Measurements from ENCODE around the gene EPB41L4A. TPM values are rescaled to one million over a fixed set of nuclear protein-coding genes. Genes with fewer than 3 reads are reported as not detected.
"Not testable (repeated sequence)": the region's sequence is repeated elsewhere in the genome, so short reads cannot be mapped to it uniquely, and the experiment has no call there.

EPB41L4A gene
- total and polyA plus RNA-seq, 11 donors: 6.4 to 34.5 (median 16.2) TPM

DNA sequence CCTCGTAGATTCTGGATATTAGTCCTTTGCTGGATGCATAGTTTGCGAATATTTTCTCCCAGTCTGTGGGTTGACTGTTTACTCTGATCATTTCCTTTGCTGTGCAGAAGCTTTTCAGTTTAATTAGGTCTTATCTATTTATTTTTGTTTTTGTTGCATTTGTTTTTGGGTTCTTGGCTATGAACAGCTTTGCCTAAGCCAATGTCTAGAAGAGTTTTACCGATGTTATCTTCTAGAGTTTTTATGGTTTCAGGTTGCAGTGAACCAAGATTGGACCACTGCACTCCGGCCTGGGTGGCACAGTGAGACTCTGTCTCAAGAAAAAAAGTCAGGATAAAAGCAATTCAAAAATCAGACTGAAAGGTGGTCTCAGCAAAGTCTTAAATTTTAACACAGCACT, 188.5 kb downstream of the EPB41L4A start:
- Histone ChIP-seq H3K27ac (no peak overlapping the region), H3K4me1 (peaks cover 0 to 24% (median 7%) of the 10 kb centered on the region in 12 donors), H3K4me3 (no peak overlapping the region), H3K27me3 (no peaks in the 10 kb centered on the region), H3K9me3 (no peaks in the 10 kb centered on the region), H3K36me3 (peaks cover 0 to 28% (median 0%) of the 10 kb centered on the region in 9 donors)
- ATAC-seq (no peak), DNase-seq (no peak)
- 73 to 80% (median 74%) methylated on average over 4 of the region's 4 CpGs for WGBS, 4 donors
- no peak for TF ChIP-seq CTCF (IDR thresholded peaks at IDR 0.05)
- TF ChIP-seq POLR2A (IDR thresholded peaks at IDR 0.05): no peak
- intact Hi-C loops (cut with DNase I): no loop called here

- peaks cover 0 to 24% (median 7%) of the 10 kb centered on the region in 12 donors for H3K4me1 ChIP-seq
- peaks cover 0 to 18% (median 0%) of the 10 kb centered on the region in 9 donors for H3K36me3 ChIP-seq
- intact Hi-C loops (cut with DNase I): no loop called here
- peak overlapping the region in 3 of 12 donors; percentile 19 to 47 (median 31) for H3K27ac ChIP-seq
- H3K27me3 ChIP-seq: no peaks in the 10 kb centered on the region
- ATAC-seq (peak; percentile 96 to 98 (median 97)), DNase-seq (peak; percentile 83 to 92 (median 85))
- TF ChIP-seq CTCF (IDR thresholded peaks at IDR 0.05): no peak
- TF ChIP-seq POLR2A (IDR thresholded peaks at IDR 0.05): no peak
- H3K4me3 ChIP-seq: peak overlapping the region in 2 of 12 donors; percentile 23
- H3K9me3 ChIP-seq: no peaks in the 10 kb centered on the region
- WGBS, 4 donors: 2 to 8% (median 7%) methylated on average over 2 of the region's 2 CpGs
Observed at GRCh38 chr5:112228667-112229066, 190.4 kb downstream of the EPB41L4A start.

DNA sequence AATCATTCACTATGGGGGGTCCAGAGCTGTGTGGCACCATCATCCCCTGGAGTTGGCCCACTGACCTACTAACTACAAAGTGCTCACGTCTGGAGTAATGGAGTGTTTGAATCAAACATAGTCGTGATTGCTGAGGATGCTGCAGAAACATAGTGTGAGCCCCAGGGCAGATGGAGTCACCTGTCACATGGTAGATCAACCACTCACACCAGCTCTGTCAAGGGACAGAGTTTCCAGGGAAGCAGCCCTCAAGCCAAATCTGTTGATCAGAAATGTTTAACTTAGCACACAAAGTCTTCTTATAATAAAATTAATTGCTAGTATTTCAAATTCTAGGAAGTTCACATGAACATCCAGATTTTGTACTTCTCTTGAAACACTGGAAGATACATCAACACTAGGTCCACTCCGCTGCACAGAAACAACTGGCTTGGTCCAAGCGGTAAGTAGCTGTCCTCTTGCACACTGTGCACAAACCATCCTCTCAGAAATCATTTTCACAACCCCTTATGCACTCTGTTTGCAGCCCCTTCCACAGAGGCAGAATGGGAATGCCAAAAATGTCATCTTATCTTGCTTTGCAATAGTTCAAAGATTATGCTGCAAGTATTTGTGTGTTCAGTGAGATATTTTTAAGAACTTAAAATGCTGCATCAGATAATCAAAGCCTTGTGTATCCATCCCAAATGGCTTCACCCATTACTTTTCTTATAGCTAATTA, 191.0 kb downstream of the EPB41L4A start:
- Histone ChIP-seq H3K27ac (peak overlapping the region in 3 of 12 donors; percentile 9 to 47 (median 19)), H3K4me3 (peak overlapping the region in 2 of 12 donors; percentile 23), H3K36me3 (peaks cover 0 to 13% (median 0%) of the 10 kb centered on the region in 9 donors), H3K4me1 (peaks cover 0 to 24% (median 7%) of the 10 kb centered on the region in 12 donors), H3K27me3 (no peaks in the 10 kb centered on the region), H3K9me3 (no peaks in the 10 kb centered on the region)
- ATAC-seq (peak in 3 of 4 donors; percentile 23 to 38 (median 31)), DNase-seq (no peak)
- intact Hi-C loops (cut with DNase I): no loop called here
- 58 to 68% (median 63%) methylated on average over 4 of the region's 4 CpGs for WGBS, 4 donors
- TF ChIP-seq POLR2A (IDR thresholded peaks at IDR 0.05): no peak

DNA sequence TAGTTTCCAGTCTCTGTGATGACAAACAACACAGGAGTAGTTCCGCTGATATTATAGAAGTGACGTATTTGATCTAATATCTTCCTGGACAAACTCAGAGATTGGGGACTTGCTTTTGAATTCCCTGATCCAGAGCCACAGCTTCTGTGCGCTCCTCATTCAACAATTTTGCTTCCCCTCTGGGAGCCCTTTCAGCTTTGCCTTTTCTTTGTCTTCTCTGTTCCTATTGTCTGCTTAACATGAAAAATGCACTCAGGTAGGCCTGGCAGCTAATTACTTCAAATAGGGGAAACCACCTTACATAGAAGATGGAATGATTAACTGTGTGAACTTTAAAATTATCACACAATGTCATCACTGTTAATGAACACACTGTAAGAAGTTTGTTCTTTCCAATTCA, 192.9 kb downstream of the EPB41L4A start:
- no peak overlapping the region for H3K27ac ChIP-seq
- DNase-seq (no peak), ATAC-seq (no peak)
- no peak overlapping the region for H3K4me3 ChIP-seq
- no peaks in the 10 kb centered on the region for H3K27me3 ChIP-seq
- intact Hi-C loops (cut with DNase I): no loop called here
- no peak for TF ChIP-seq CTCF (IDR thresholded peaks at IDR 0.05)
- no peak for TF ChIP-seq POLR2A (IDR thresholded peaks at IDR 0.05)
- peaks cover 0 to 24% (median 7%) of the 10 kb centered on the region in 12 donors for H3K4me1 ChIP-seq
- WGBS, 4 donors: 95 to 100% (median 96%) methylated on average over 3 of the region's 3 CpGs
- H3K36me3 ChIP-seq: no peaks in the 10 kb centered on the region
- no peaks in the 10 kb centered on the region for H3K9me3 ChIP-seq

DNA sequence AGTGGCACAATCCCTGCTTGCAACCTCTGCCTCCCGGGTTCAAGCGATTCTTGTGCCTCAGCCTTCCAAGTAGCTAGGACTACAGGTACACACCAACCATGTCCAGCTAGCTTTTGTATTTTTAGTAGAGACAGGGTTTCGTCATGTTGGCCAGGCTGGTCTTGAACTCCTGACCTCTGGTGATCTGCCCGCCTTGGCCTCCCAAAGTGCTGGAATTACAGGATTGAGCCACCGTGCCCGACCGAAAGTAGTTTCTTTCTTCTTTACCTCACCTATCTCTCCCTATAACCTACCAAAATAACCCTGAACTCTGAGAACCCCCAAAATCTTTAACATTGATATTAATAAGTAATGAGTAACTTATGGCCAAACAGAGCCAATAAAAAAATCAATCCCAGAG, 196.1 kb downstream of the EPB41L4A start:
- H3K4me3 ChIP-seq; H3K27me3 ChIP-seq; DNase-seq; intact Hi-C loops (cut with DNase I); H3K27ac ChIP-seq; H3K9me3 ChIP-seq; ATAC-seq; H3K36me3 ChIP-seq: not testable (repeated sequence)
- peaks cover 0 to 10% (median 0%) of the 10 kb centered on the region in 12 donors for H3K4me1 ChIP-seq
- WGBS, 4 donors: 95 to 96% (median 95%) methylated on average over 7 of the region's 7 CpGs
